OCI-LY7 (cell line): ENCODE measurements around the gene LIMK2. TPM values are rescaled to one million over a fixed set of nuclear protein-coding genes. Genes with fewer than 3 reads are reported as not detected.

Experiments
- BruUV-seq: library from RNA; stranded (reverse); fragments of 400-500 nt; replicated peaks from 2 replicates; lab custom pipeline; 2021; lab: Mats Ljungman, UMichigan
- CTCF ChIA-PET: fragments of 300-600 bp; sonication (Branson Sonifier 250); formaldehyde crosslinking; loops from one replicate; lab custom pipeline; 2022; ENCODE audit warnings: antibody characterized with exemption; ENCODE audit not compliant: unreplicated experiment; lab: Charles Lee
- POLR2A ChIA-PET: fragments of 300-600 bp; sonication (Branson Sonifier 250); formaldehyde crosslinking; loops from one replicate; lab custom pipeline; 2022; ENCODE audit warnings: antibody characterized with exemption; lab: Charles Lee
- DNase-seq: peaks from one replicate; pipeline ENCODE4 v3.0.0-alpha.2; 2015; ENCODE audit warnings: low spot score
- H2AFZ ChIP-seq: fragments of 200-600 bp; sonication (generic), shearing (Covaris generic); 2 replicates; pipeline ENCODE4 v1.6.1; 2014; ENCODE audit warnings: mild to moderate bottlenecking, antibody characterized with exemption, low read length, moderate library complexity
- H3K27ac ChIP-seq: fragments of 200-600 bp; sonication (generic); 2 replicates; pipeline ENCODE4 v1.5.1; 2014; ENCODE audit warnings: mixed run types, low read depth, mild to moderate bottlenecking, moderate library complexity, low read length, inconsistent platforms; ENCODE audit not compliant: poor library complexity, severe bottlenecking
- H3K36me3 ChIP-seq: fragments of 200-600 bp; sonication (generic); 2 replicates; pipeline ENCODE4 v1.6.1; 2014; ENCODE audit warnings: mild to moderate bottlenecking, antibody characterized with exemption, low read length, moderate library complexity, mixed read lengths; ENCODE audit not compliant: insufficient read depth
- H3K4me1 ChIP-seq: fragments of 200-600 bp; sonication (generic); 2 replicates; pipeline ENCODE4 v1.5.1; 2014; ENCODE audit warnings: mild to moderate bottlenecking, low read length; ENCODE audit not compliant: insufficient read depth, poor library complexity, severe bottlenecking
- H3K4me2 ChIP-seq: fragments of 200-600 bp; sonication (generic); 2 replicates; pipeline ENCODE4 v1.6.1; 2014; ENCODE audit warnings: mild to moderate bottlenecking, low read length
- H3K4me3 ChIP-seq: fragments of 200-600 bp; sonication (generic); 2 replicates; pipeline ENCODE4 v1.5.1; 2014; ENCODE audit warnings: mild to moderate bottlenecking, low read depth, low read length; ENCODE audit not compliant: poor library complexity, severe bottlenecking
- H3K79me2 ChIP-seq: fragments of 200-600 bp; sonication (generic); 2 replicates; pipeline ENCODE4 v1.6.1; 2016; ENCODE audit warnings: low read depth, mild to moderate bottlenecking, low read length, moderate library complexity, mixed read lengths; ENCODE audit not compliant: insufficient read depth
- H3K9me2 ChIP-seq: fragments of 200-600 bp; sonication (generic); 2 replicates; pipeline ENCODE4 v1.6.1; 2016; ENCODE audit warnings: mild to moderate bottlenecking, low read length, mixed read lengths; ENCODE audit not compliant: insufficient read depth
- H3K9me3 ChIP-seq: fragments of 200-600 bp; sonication (generic); 2 replicates; pipeline ENCODE4 v1.6.1; 2014; ENCODE audit warnings: mild to moderate bottlenecking, mixed run types, low read length, mixed read lengths
- H4K20me1 ChIP-seq: fragments of 200-600 bp; sonication (generic); 2 replicates; pipeline ENCODE4 v1.6.1; 2014; ENCODE audit warnings: mild to moderate bottlenecking, antibody characterized with exemption, low read length, moderate library complexity, mixed read lengths; ENCODE audit not compliant: insufficient read depth
- CTCF ChIP-seq: fragments of 200-600 bp; sonication (generic); conservative IDR thresholded peaks from 2 replicates; pipeline ENCODE4 v1.5.1; 2014; ENCODE audit warnings: mild to moderate bottlenecking, antibody characterized with exemption, low read length, moderate library complexity, mixed read lengths
- EZH2phosphoT487 ChIP-seq: fragments of 200-600 bp; sonication (generic); IDR thresholded peaks from 2 replicates; pipeline ENCODE4 v1.6.1; 2018; ENCODE audit warnings: low read depth, borderline replicate concordance, mild to moderate bottlenecking, mixed run types, antibody characterized with exemption, low read length, moderate library complexity, mixed read lengths
- intact Hi-C: fragments of 100-400 bp; cut with micrococcal nuclease; formaldehyde crosslinking; loops from one replicate; pipeline ENCODE4 v1.10.0; 2022; ENCODE audit not compliant: unreplicated experiment
- total RNA-seq, 2 experiments: library from RNA; depleted of rRNA in 1 of 2; stranded (reverse); fragments of >200 nt in 1 of 2; shearing (Covaris generic) in 1 of 2; gene quantifications; 2 replicates each; pipeline ENCODE4 v1.2.3, GENCODE V29; 2014 to 2022

LIMK2 gene
- total RNA-seq, 2 experiments from 2014 or later, result 16.2 to 24.8 TPM

- BruUV-seq, result no TSS peak
- ChIA-PET POLR2A (interaction anchor here (0.6 kb wide), 1 partner anchor 305 kb away, joined by 3 read pairs; no protein-coding TSS in a partner anchor), CTCF (no interaction called here)
- no peak overlapping the region for H2AFZ ChIP-seq
- H3K9me3 ChIP-seq, result no peaks in the 10 kb centered on the region
- H3K27ac ChIP-seq, result no peak overlapping the region
- no peaks in the 10 kb centered on the region for H3K9me2 ChIP-seq
- H3K36me3 ChIP-seq, result peaks cover 96% of the 10 kb centered on the region
- H3K4me1 ChIP-seq, result no peaks in the 10 kb centered on the region
- H3K4me3 ChIP-seq, result no peak overlapping the region
- H3K4me2 ChIP-seq, result no peak overlapping the region
- intact Hi-C loops, result no loop called here
- no peak for TF ChIP-seq EZH2phosphoT487
- no peak for TF ChIP-seq CTCF
- no peaks in the 10 kb centered on the region for H4K20me1 ChIP-seq
- H3K79me2 ChIP-seq, result no peaks in the 10 kb centered on the region; the same call in 1 of the 2 replicates
- DNase-seq, result no peak
Observed at GRCh38 chr22:31327806-31328543, 115.9 kb downstream of the LIMK2 start.

GRCh38 chr22:31328544-31328960 lies 116.5 kb downstream of the LIMK2 start:
- CTCF ChIA-PET, result no interaction called here
- peaks cover 96% of the 10 kb centered on the region for H3K36me3 ChIP-seq

More at GRCh38 chr22:31328544-31328960, 116.5 kb downstream of the LIMK2 start:
- BruUV-seq, result no TSS peak
- H3K79me2 ChIP-seq, result no peaks in the 10 kb centered on the region; the same call in 1 of the 2 replicates
- H3K4me3 ChIP-seq, result no peak overlapping the region
- no peaks in the 10 kb centered on the region for H3K9me3 ChIP-seq
- H4K20me1 ChIP-seq, result no peaks in the 10 kb centered on the region
- H3K4me2 ChIP-seq, result no peak overlapping the region
- no peaks in the 10 kb centered on the region for H3K4me1 ChIP-seq
- H3K9me2 ChIP-seq, result no peaks in the 10 kb centered on the region
- TF ChIP-seq EZH2phosphoT487 (no peak), CTCF (no peak)
- no peak overlapping the region for H3K27ac ChIP-seq
- DNase-seq, result no peak
- POLR2A ChIA-PET, result no interaction called here
- intact Hi-C loops, result no loop called here
- H2AFZ ChIP-seq, result no peak overlapping the region
